ENCODE measurements around the gene C1QTNF12.

The C1QTNF12 gene

GRCh38 chr1:1246577-1247340 lies at the start of gene C1QTNF12:
Gene C1QTNF12, minus strand, starts transcription at chr1:1246722. Its CDS starts 32 bp downstream, at chr1:1246690.
- DNase-seq (ENCODE audit: low read depth, low spot score): no peak

GRCh38 chr1:1295154-1295923 lies 48.8 kb upstream of the C1QTNF12 start:
- DNase-seq (ENCODE audit: low read depth, low spot score): no peak

GRCh38 chr1:1294250-1294890 lies 47.8 kb upstream of the C1QTNF12 start:
- no peak for DNase-seq (ENCODE audit: low read depth, low spot score)

- no peak for DNase-seq (ENCODE audit: low read depth, low spot score)
Measured at GRCh38 chr1:1293263-1294249, 47.0 kb upstream of the C1QTNF12 start.

- no peak for DNase-seq (ENCODE audit: low read depth, low spot score)
Measured at GRCh38 chr1:1292851-1293250, 46.3 kb upstream of the C1QTNF12 start.

- DNase-seq (ENCODE audit: low read depth, low spot score): no peak
Measured at GRCh38 chr1:1292442-1292779, 45.9 kb upstream of the C1QTNF12 start.

- no peak for DNase-seq (ENCODE audit: low read depth, low spot score)
Measured at GRCh38 chr1:1291548-1292441, 45.3 kb upstream of the C1QTNF12 start.

- DNase-seq (ENCODE audit: low read depth, low spot score): no peak
Measured at GRCh38 chr1:1291023-1291528, 44.6 kb upstream of the C1QTNF12 start.

- DNase-seq (ENCODE audit: low read depth, low spot score): no peak
Measured at GRCh38 chr1:1290238-1290731, 43.8 kb upstream of the C1QTNF12 start.

- no peak for DNase-seq (ENCODE audit: low read depth, low spot score)
Measured at GRCh38 chr1:1287288-1288110, 41.0 kb upstream of the C1QTNF12 start.

- DNase-seq (ENCODE audit: low read depth, low spot score): no peak
Measured at GRCh38 chr1:1286313-1287261, 40.1 kb upstream of the C1QTNF12 start.

- no peak for DNase-seq (ENCODE audit: low read depth, low spot score)
Measured at GRCh38 chr1:1285611-1286311, 39.2 kb upstream of the C1QTNF12 start.

- DNase-seq (ENCODE audit: low read depth, low spot score): no peak
Measured at GRCh38 chr1:1285102-1285571, 38.6 kb upstream of the C1QTNF12 start.

- no peak for DNase-seq (ENCODE audit: low read depth, low spot score)
Measured at GRCh38 chr1:1284221-1285101, 37.9 kb upstream of the C1QTNF12 start.

- no peak for DNase-seq (ENCODE audit: low read depth, low spot score)
Measured at GRCh38 chr1:1283821-1284220, 37.3 kb upstream of the C1QTNF12 start.

GRCh38 chr1:1282998-1283397 lies 36.5 kb upstream of the C1QTNF12 start:
- DNase-seq (ENCODE audit: low read depth, low spot score): no peak

Data from activated CD4-positive, CD25-positive, alpha-beta regulatory T cell treated with anti-CD3 and anti-CD28 coated beads, Interleukin-2, amount 50 U/mL, for 16 hours (primary cell).